Measurements from ENCODE around the gene SMPX. TPM values are rescaled to one million over a fixed set of nuclear protein-coding genes. Genes with fewer than 3 reads are reported as not detected.

Gene SMPX
- polyA plus RNA-seq, 2 donors, result 0.33 to 0.41 TPM

GRCh38 chrX:21666252-21666651 is 91.7 kb downstream of the SMPX start:
- H3K36me3 ChIP-seq (ENCODE audit: control insufficient read depth in 2 of 2, insufficient read depth in 2 of 2, low read length in 1 of 2), result no peaks in the 10 kb centered on the region
- no peaks in the 10 kb centered on the region for H3K27me3 ChIP-seq (ENCODE audit: control insufficient read depth in 1 of 2, insufficient read depth in 2 of 2, low read length in 2 of 2)
- no peaks in the 10 kb centered on the region for H3K4me1 ChIP-seq (ENCODE audit: control insufficient read depth in 2 of 2, insufficient read depth in 2 of 2, low read length in 1 of 2)
- no peak overlapping the region for H3K4me3 ChIP-seq (ENCODE audit: low read depth in 1 of 2, low read length in 2 of 2)
- no peak overlapping the region for H3K27ac ChIP-seq (ENCODE audit: low read depth in 2 of 2, low read length in 1 of 2)
- WGBS, 2 donors, result 66 to 85% methylated on average over 4 of the region's 4 CpGs
- no peaks in the 10 kb centered on the region for H3K9me3 ChIP-seq (ENCODE audit: control insufficient read depth in 2 of 2, insufficient read depth in 1 of 2, low read depth in 1 of 2, low read length in 1 of 2)

- 62 to 81% methylated on average over 4 of the region's 4 CpGs for WGBS, 2 donors
- Histone ChIP-seq H3K4me3 (ENCODE audit: low read depth in 1 of 2, low read length in 2 of 2) (no peak overlapping the region), H3K27ac (ENCODE audit: low read depth in 2 of 2, low read length in 1 of 2) (no peak overlapping the region), H3K27me3 (ENCODE audit: control insufficient read depth in 1 of 2, insufficient read depth in 2 of 2, low read length in 2 of 2) (no peaks in the 10 kb centered on the region), H3K4me1 (ENCODE audit: control insufficient read depth in 2 of 2, insufficient read depth in 2 of 2, low read length in 1 of 2) (no peaks in the 10 kb centered on the region), H3K9me3 (ENCODE audit: control insufficient read depth in 2 of 2, insufficient read depth in 1 of 2, low read depth in 1 of 2, low read length in 1 of 2) (no peaks in the 10 kb centered on the region), H3K36me3 (ENCODE audit: control insufficient read depth in 2 of 2, insufficient read depth in 2 of 2, low read length in 1 of 2) (no peaks in the 10 kb centered on the region)
These were observed 95.2 kb downstream of the SMPX start for GRCh38 chrX:21662761-21663160.

- no peak overlapping the region for H3K4me3 ChIP-seq (ENCODE audit: low read depth in 1 of 2, low read length in 2 of 2)
- no peaks in the 10 kb centered on the region for H3K27me3 ChIP-seq (ENCODE audit: control insufficient read depth in 1 of 2, insufficient read depth in 2 of 2, low read length in 2 of 2)
- no peaks in the 10 kb centered on the region for H3K4me1 ChIP-seq (ENCODE audit: control insufficient read depth in 2 of 2, insufficient read depth in 2 of 2, low read length in 1 of 2)
- WGBS, 2 donors, result 65 to 79% methylated on average over 6 of the region's 6 CpGs
- H3K9me3 ChIP-seq (ENCODE audit: control insufficient read depth in 2 of 2, insufficient read depth in 1 of 2, low read depth in 1 of 2, low read length in 1 of 2), result peaks cover 9 to 10% of the 10 kb centered on the region in 2 donors
- no peaks in the 10 kb centered on the region for H3K36me3 ChIP-seq (ENCODE audit: control insufficient read depth in 2 of 2, insufficient read depth in 2 of 2, low read length in 1 of 2)
- no peak overlapping the region for H3K27ac ChIP-seq (ENCODE audit: low read depth in 2 of 2, low read length in 1 of 2)
These were observed 96.6 kb downstream of the SMPX start for GRCh38 chrX:21661316-21661715.

- H3K27me3 ChIP-seq (ENCODE audit: control insufficient read depth in 1 of 2, insufficient read depth in 2 of 2, low read length in 2 of 2), result no peaks in the 10 kb centered on the region
These were observed 97.8 kb downstream of the SMPX start for GRCh38 chrX:21660156-21660555.

GRCh38 chrX:21659320-21659719 is 98.6 kb downstream of the SMPX start:
- WGBS, 2 donors, result 67 to 83% methylated on average over 3 of the region's 3 CpGs
- Histone ChIP-seq H3K9me3 (ENCODE audit: control insufficient read depth in 2 of 2, insufficient read depth in 1 of 2, low read depth in 1 of 2, low read length in 1 of 2) (peaks cover 10% of the 10 kb centered on the region in 2 donors), H3K27ac (ENCODE audit: low read depth in 2 of 2, low read length in 1 of 2) (no peak overlapping the region), H3K4me3 (ENCODE audit: low read depth in 1 of 2, low read length in 2 of 2) (no peak overlapping the region), H3K27me3 (ENCODE audit: control insufficient read depth in 1 of 2, insufficient read depth in 2 of 2, low read length in 2 of 2) (no peaks in the 10 kb centered on the region), H3K36me3 (ENCODE audit: control insufficient read depth in 2 of 2, insufficient read depth in 2 of 2, low read length in 1 of 2) (no peaks in the 10 kb centered on the region), H3K4me1 (ENCODE audit: control insufficient read depth in 2 of 2, insufficient read depth in 2 of 2, low read length in 1 of 2) (no peaks in the 10 kb centered on the region)

More at GRCh38 chrX:21660156-21660555, 97.8 kb downstream of the SMPX start:
- H3K4me3 ChIP-seq (ENCODE audit: low read depth in 1 of 2, low read length in 2 of 2), result no peak overlapping the region
- peaks cover 10% of the 10 kb centered on the region in 2 donors for H3K9me3 ChIP-seq (ENCODE audit: control insufficient read depth in 2 of 2, insufficient read depth in 1 of 2, low read depth in 1 of 2, low read length in 1 of 2)
- no peak overlapping the region for H3K27ac ChIP-seq (ENCODE audit: low read depth in 2 of 2, low read length in 1 of 2)
- no peaks in the 10 kb centered on the region for H3K36me3 ChIP-seq (ENCODE audit: control insufficient read depth in 2 of 2, insufficient read depth in 2 of 2, low read length in 1 of 2)
- no peaks in the 10 kb centered on the region for H3K4me1 ChIP-seq (ENCODE audit: control insufficient read depth in 2 of 2, insufficient read depth in 2 of 2, low read length in 1 of 2)
- WGBS, 2 donors, result 76 to 83% methylated on average over 2 of the region's 2 CpGs

GRCh38 chrX:21658746-21659145 is 99.2 kb downstream of the SMPX start:
- H3K27ac ChIP-seq (ENCODE audit: low read depth in 2 of 2, low read length in 1 of 2), result no peak overlapping the region
- H3K27me3 ChIP-seq (ENCODE audit: control insufficient read depth in 1 of 2, insufficient read depth in 2 of 2, low read length in 2 of 2), result no peaks in the 10 kb centered on the region
- peaks cover 10% of the 10 kb centered on the region in 2 donors for H3K9me3 ChIP-seq (ENCODE audit: control insufficient read depth in 2 of 2, insufficient read depth in 1 of 2, low read depth in 1 of 2, low read length in 1 of 2)
- H3K4me1 ChIP-seq (ENCODE audit: control insufficient read depth in 2 of 2, insufficient read depth in 2 of 2, low read length in 1 of 2), result no peaks in the 10 kb centered on the region
- peak overlapping the region; percentile 11 to 26 for H3K4me3 ChIP-seq (ENCODE audit: low read depth in 1 of 2, low read length in 2 of 2)
- no peaks in the 10 kb centered on the region for H3K36me3 ChIP-seq (ENCODE audit: control insufficient read depth in 2 of 2, insufficient read depth in 2 of 2, low read length in 1 of 2)
- 18 to 43% methylated on average over 23 of the region's 23 CpGs for WGBS, 2 donors

- no peak within 1 kb of the TSS for H3K27ac ChIP-seq (ENCODE audit: low read depth in 2 of 2, low read length in 1 of 2)
- peaks cover 10% of the 10 kb centered on the region in 2 donors for H3K9me3 ChIP-seq (ENCODE audit: control insufficient read depth in 2 of 2, insufficient read depth in 1 of 2, low read depth in 1 of 2, low read length in 1 of 2)
- no peaks in the 10 kb centered on the region for H3K27me3 ChIP-seq (ENCODE audit: control insufficient read depth in 1 of 2, insufficient read depth in 2 of 2, low read length in 2 of 2)
- no peaks in the 10 kb centered on the region for H3K4me1 ChIP-seq (ENCODE audit: control insufficient read depth in 2 of 2, insufficient read depth in 2 of 2, low read length in 1 of 2)
- no peaks in the 10 kb centered on the region for H3K36me3 ChIP-seq (ENCODE audit: control insufficient read depth in 2 of 2, insufficient read depth in 2 of 2, low read length in 1 of 2)
- H3K4me3 ChIP-seq (ENCODE audit: low read depth in 1 of 2, low read length in 2 of 2), result peak within 1 kb of the TSS; percentile 11 to 26
- WGBS, 2 donors, result 9 to 36% methylated on average over 54 to 60 of the region's 60 CpGs
These were observed 99.7 kb downstream of the SMPX start, which contains the start of gene KLHL34 for GRCh38 chrX:21658152-21658737. KLHL34 (minus strand) TSS chrX:21658330; CDS start chrX:21657788, 542 bp downstream.

GRCh38 chrX:21657318-21658151 is 100.4 kb downstream of the SMPX start:
- Histone ChIP-seq H3K4me1 (ENCODE audit: control insufficient read depth in 2 of 2, insufficient read depth in 2 of 2, low read length in 1 of 2) (no peaks in the 10 kb centered on the region), H3K27ac (ENCODE audit: low read depth in 2 of 2, low read length in 1 of 2) (no peak overlapping the region), H3K9me3 (ENCODE audit: control insufficient read depth in 2 of 2, insufficient read depth in 1 of 2, low read depth in 1 of 2, low read length in 1 of 2) (peaks cover 10% of the 10 kb centered on the region in 2 donors), H3K4me3 (ENCODE audit: low read depth in 1 of 2, low read length in 2 of 2) (no peak overlapping the region), H3K27me3 (ENCODE audit: control insufficient read depth in 1 of 2, insufficient read depth in 2 of 2, low read length in 2 of 2) (no peaks in the 10 kb centered on the region), H3K36me3 (ENCODE audit: control insufficient read depth in 2 of 2, insufficient read depth in 2 of 2, low read length in 1 of 2) (no peaks in the 10 kb centered on the region)
- 58 to 70% methylated on average over 57 of the region's 57 CpGs for WGBS, 2 donors

- WGBS, 2 donors, result 68 to 72% methylated on average over 60 to 61 of the region's 61 CpGs
- Histone ChIP-seq H3K27me3 (ENCODE audit: control insufficient read depth in 1 of 2, insufficient read depth in 2 of 2, low read length in 2 of 2) (no peaks in the 10 kb centered on the region), H3K4me3 (ENCODE audit: low read depth in 1 of 2, low read length in 2 of 2) (no peak overlapping the region), H3K27ac (ENCODE audit: low read depth in 2 of 2, low read length in 1 of 2) (no peak overlapping the region), H3K9me3 (ENCODE audit: control insufficient read depth in 2 of 2, insufficient read depth in 1 of 2, low read depth in 1 of 2, low read length in 1 of 2) (peaks cover 10% of the 10 kb centered on the region in 2 donors), H3K36me3 (ENCODE audit: control insufficient read depth in 2 of 2, insufficient read depth in 2 of 2, low read length in 1 of 2) (no peaks in the 10 kb centered on the region), H3K4me1 (ENCODE audit: control insufficient read depth in 2 of 2, insufficient read depth in 2 of 2, low read length in 1 of 2) (no peaks in the 10 kb centered on the region)
These were observed 101.2 kb downstream of the SMPX start for GRCh38 chrX:21656587-21657317.
